K562 (cell line): ENCODE data around the gene TTLL11. TPM values are rescaled to one million over a fixed set of nuclear protein-coding genes. Genes with fewer than 3 reads are reported as not detected.

Experiments
- ATAC-seq: fragments of 200-7000 bp; cut with Tn5 transposase; 3 replicates; pipeline ENCODE4 v1.9.1; 2020; ENCODE audit warnings: moderate library complexity
- BruUV-seq: library from RNA; stranded (reverse); fragments of 400-500 nt; replicated peaks from 2 replicates; lab custom pipeline; 2021; lab: Mats Ljungman, UMichigan
- CTCF ChIA-PET: fragments of 300-600 bp; formaldehyde crosslinking; extraction: SDS; loops from one replicate; lab custom pipeline; 2021; ENCODE audit warnings: low intra/inter-chr PET ratio; lab: Yijun Ruan, JAX
- POLR2A ChIA-PET: fragments of 300-600, 350-650 bp; sonication (Branson Sonifier 250); formaldehyde crosslinking; extraction: SDS; loops from one replicate; lab custom pipeline; 2021; ENCODE audit warnings: antibody characterized with exemption, inconsistent platforms; lab: Yijun Ruan, JAX
- DNase-seq, 4 experiments: peaks; one replicate each; pipeline versions ENCODE4 v3.0.0 to v3.0.0-alpha.2; 2011 to 2018; ENCODE audit warnings: low spot score in 3 of 4, mixed read lengths in 3 of 4; ENCODE audit errors: extremely low read depth in 1 of 4
- FAIRE-seq: peaks from 2 replicates; lab custom pipeline; 2011; peaks lifted over from hg19 to GRCh38; lab: Jason Lieb, UNC
- H2AFZ ChIP-seq: 2 replicates; pipeline ENCODE4 v1.6.0; 2011; ENCODE audit warnings: low read depth, low read length, control low read depth, inconsistent platforms
- H3K27ac ChIP-seq: fragments of 200-600 bp; 3 replicates; pipeline ENCODE4 v1.8.0; 2011; ENCODE audit warnings: low read depth, mild to moderate bottlenecking, control low read depth, inconsistent platforms, low read length, moderate library complexity, mixed read lengths; ENCODE audit errors: extremely low read depth
- H3K27me3 ChIP-seq, 2 experiments: fragments of 300-600 bp in 1 of 2; 2 replicates in 1 of 2; 3 replicates in 1 of 2; pipeline versions ENCODE4 v1.6.0 to v1.8.0; 2011; ENCODE audit warnings: inconsistent platforms in 2 of 2, low read length in 2 of 2, mild to moderate bottlenecking in 1 of 2, mixed read lengths in 1 of 2, moderate library complexity in 1 of 2; ENCODE audit not compliant: control insufficient read depth in 2 of 2, insufficient read depth in 2 of 2
- H3K36me3 ChIP-seq: fragments of 300-600 bp; 3 replicates; pipeline ENCODE4 v1.8.0; 2011; ENCODE audit warnings: mild to moderate bottlenecking, low read length, inconsistent platforms; ENCODE audit not compliant: control insufficient read depth, insufficient read depth
- H3K4me1 ChIP-seq, 2 experiments: fragments of 200-600 bp in 1 of 2; replicated peaks in 1 of 2; 2 replicates in 1 of 2; 3 replicates in 1 of 2; pipeline versions ENCODE4 v1.5.1 to v1.8.0; 2011; ENCODE audit warnings: inconsistent platforms in 2 of 2, low read length in 2 of 2, mild to moderate bottlenecking in 1 of 2, mixed read lengths in 1 of 2, moderate library complexity in 1 of 2; ENCODE audit not compliant: control insufficient read depth in 2 of 2, insufficient read depth in 2 of 2
- H3K4me2 ChIP-seq: 2 replicates; pipeline ENCODE4 v1.6.1; 2011; ENCODE audit warnings: low read length, control low read depth, inconsistent platforms, mixed read lengths; ENCODE audit not compliant: insufficient read depth
- H3K4me3 ChIP-seq: fragments of 200-600 bp; sonication (generic), shearing (Covaris generic); 2 replicates; pipeline ENCODE4 v1.5.1; 2016; ENCODE audit warnings: control low read depth, inconsistent platforms
- H3K79me2 ChIP-seq: fragments of 200-600 bp; 3 replicates; pipeline ENCODE4 v1.8.0; 2011; ENCODE audit warnings: low read length, inconsistent platforms; ENCODE audit not compliant: control insufficient read depth, insufficient read depth
- H3K9ac ChIP-seq, 2 experiments: 2 replicates each; pipeline versions ENCODE4 v1.6.0 to v1.6.1; 2011; ENCODE audit warnings: low read depth in 2 of 2, low read length in 2 of 2, control low read depth in 1 of 2, inconsistent platforms in 1 of 2, mild to moderate bottlenecking in 1 of 2, mixed read lengths in 1 of 2; ENCODE audit not compliant: insufficient read depth in 1 of 2
- H3K9me1 ChIP-seq: one replicate; pipeline ENCODE4 v1.6.0; 2011; ENCODE audit warnings: inconsistent platforms, mild to moderate bottlenecking, low read length, moderate library complexity; ENCODE audit not compliant: control insufficient read depth, insufficient read depth
- H3K9me3 ChIP-seq: replicated peaks from 2 replicates; pipeline ENCODE4 v1.5.1; 2011; ENCODE audit warnings: low read depth, low read length, inconsistent platforms; ENCODE audit not compliant: control insufficient read depth, insufficient read depth
- H4K20me1 ChIP-seq: replicated peaks from 2 replicates; pipeline ENCODE4 v1.6.1; 2011; ENCODE audit warnings: low read length, inconsistent platforms, mixed read lengths; ENCODE audit not compliant: control insufficient read depth, insufficient read depth
- CHD7 ChIP-seq: fragments of 200-600 bp; sonication (generic); IDR thresholded peaks from one replicate; pipeline ENCODE4 v1.6.1; 2012; ENCODE audit warnings: mild to moderate bottlenecking, low read depth, low read length, inconsistent platforms
- HDAC6 ChIP-seq: IDR thresholded peaks from 2 replicates; pipeline ENCODE4 v1.6.1; 2012; ENCODE audit warnings: low read depth, mild to moderate bottlenecking, control low read depth, inconsistent platforms, low read length, moderate library complexity
- MTA1 ChIP-seq: fragments of 450-650 bp; IDR thresholded peaks from 2 replicates; pipeline ENCODE4 v1.6.1; 2017; ENCODE audit warnings: borderline replicate concordance
- MXD1 ChIP-seq: fragments of 250-450 bp; sonication (Bioruptor Pico); IDR thresholded peaks from 2 replicates; pipeline ENCODE4 v1.8.0; 2021; ENCODE audit warnings: borderline replicate concordance, mild to moderate bottlenecking, moderate library complexity; ENCODE audit not compliant: poor library complexity, severe bottlenecking
- NFIX ChIP-seq: fragments of 250-450 bp; sonication (Bioruptor Pico); IDR thresholded peaks from 2 replicates; pipeline ENCODE4 v1.4.0; 2020; ENCODE audit warnings: low read depth, mild to moderate bottlenecking, moderate library complexity
- PML ChIP-seq: IDR thresholded peaks from 2 replicates; pipeline ENCODE4 v1.6.1; 2012; ENCODE audit warnings: low read length, inconsistent platforms
- ZEB2 ChIP-seq: fragments of 450-650 bp; IDR thresholded peaks from 2 replicates; pipeline ENCODE4 v1.6.1; 2016
- ZNF146 ChIP-seq: IDR thresholded peaks from one replicate; pipeline ENCODE4 v1.6.1; 2018; ENCODE audit warnings: missing compliant biosample characterization; ENCODE audit not compliant: unreplicated experiment
- ZNF282 ChIP-seq: sonication (generic); formaldehyde crosslinking; IDR thresholded peaks from 2 replicates; pipeline ENCODE4 v1.8.1; 2023; ENCODE audit warnings: missing genetic modification reagents
- ZZZ3 ChIP-seq: fragments of 450-650 bp; IDR thresholded peaks from 2 replicates; pipeline ENCODE4 v1.6.1; 2016; ENCODE audit warnings: antibody characterized with exemption, mild to moderate bottlenecking, moderate library complexity
- WGBS: fragments of 100-300 bp; shearing (Covaris generic); methylation state at CpG from one replicate; pipeline ENCODE4 v1.1.6; 2016; ENCODE audit warnings: low coverage, mixed read lengths; ENCODE audit not compliant: insufficient coverage; ENCODE audit errors: missing lambda C conversion rate; 5-methylcytosine and 5-hydroxymethylcytosine counted together
- in situ Hi-C: fragments of 300-500 bp; cut with MboI; formaldehyde crosslinking; loops from 4 replicates; pipeline ENCODE4 v1.15.0; 2018; ENCODE audit warnings: inconsistent platforms, mixed read lengths
- intact Hi-C: fragments of 100-400 bp; cut with micrococcal nuclease; formaldehyde crosslinking; loops from 2 replicates; pipeline ENCODE4 v1.14.2; 2022
- polyA plus RNA-seq, 8 experiments: library from polyadenylated mRNA; depleted of rRNA in 4 of 8; stranded (reverse) in 5 of 8; unstranded in 3 of 8; fragments of >200 nt; fragmentation: Nextera tagmentation in 2 of 8; fragmentation: Illumina TruSeq in 1 of 8; extraction: Ambion mirVana in 2 of 8; extraction: Trizol in 1 of 8; gene quantifications; 2 replicates each; pipeline versions ENCODE4 v1.2.1 to v1.2.3, GENCODE V29; 2011 to 2014; ENCODE audit warnings: inconsistent platforms in 1 of 8, missing spikeins in 1 of 8
- total RNA-seq, 7 experiments: library from RNA; depleted of rRNA in 6 of 7; stranded (reverse); fragments of >200 nt in 6 of 7; fragmentation: Illumina TruSeq in 2 of 7; extraction: Trizol in 2 of 7; gene quantifications; 2 replicates each; pipeline versions ENCODE4 v1.2.1 to v1.2.3, GENCODE V29; 2011 to 2021; ENCODE audit warnings: low replicate concordance in 1 of 7

Gene TTLL11
- total and polyA plus RNA-seq, 9 of the 15 experiments (the other 6 are each of a cell fraction or from before 2014, with no cell fraction given), result 0.83 to 4.4 (median 2.7) TPM

GRCh38 chr9:121816845-121817450 is 276.2 kb downstream of the TTLL11 start:
- peaks cover 17 to 84% of the 10 kb centered on the region in 2 experiments for H3K27me3 ChIP-seq
- POLR2A ChIA-PET, result no interaction called here
- H3K9me1 ChIP-seq, result no peaks in the 10 kb centered on the region
- H3K9me3 ChIP-seq, result no peaks in the 10 kb centered on the region
- in situ Hi-C loops, result no loop called here
- WGBS, result 2% methylated on average over 12 of the region's 12 CpGs
- CTCF ChIA-PET, result no interaction called here
- H3K4me3 ChIP-seq, result no peak overlapping the region
- FAIRE-seq, result no peak
- BruUV-seq, result no TSS peak
- no peaks in the 10 kb centered on the region for H3K79me2 ChIP-seq
- H3K27ac ChIP-seq, result no peak overlapping the region
- TF ChIP-seq ZZZ3 (no peak), PML (no peak), MTA1 (no peak), ZEB2 (no peak), CHD7 (no peak), NFIX (CRISPR knock-in tag) (no peak), ZNF282 (CRISPR knock-in tag) (no peak), MXD1 (no peak), HDAC6 (no peak), ZNF146 (no peak)
- intact Hi-C loops, result no loop called here
- no peak overlapping the region for H3K4me2 ChIP-seq
- no peaks in the 10 kb centered on the region for H3K36me3 ChIP-seq
- H4K20me1 ChIP-seq, result peaks cover 5% of the 10 kb centered on the region; the same call in 1 of the 2 replicates
- H3K9ac ChIP-seq, result no peak overlapping the region
- DNase-seq, result no peak
- no peaks in the 10 kb centered on the region for H3K4me1 ChIP-seq
- ATAC-seq, result no peak
- H2AFZ ChIP-seq, result no peak overlapping the region
